WTC11 (cell line): ENCODE results near the gene IFRD1.

Source experiments
- ATF2 ChIP-seq: sonication (generic); formaldehyde crosslinking; IDR thresholded peaks from 2 replicates; pipeline ENCODE4 v1.8.1; 2022; ENCODE audit warnings: low read depth, missing genetic modification reagents, borderline replicate concordance
- ATF3 ChIP-seq: sonication (generic); formaldehyde crosslinking; conservative IDR thresholded peaks from 2 replicates; pipeline ENCODE4 v1.8.1; 2022; ENCODE audit warnings: mild to moderate bottlenecking, missing genetic modification reagents
- CTCF ChIP-seq: fragments of 200-600 bp; IDR thresholded peaks from 2 replicates; pipeline ENCODE4 v1.8.0; 2022; ENCODE audit warnings: antibody characterized with exemption
- ESRRA ChIP-seq: sonication (generic); formaldehyde crosslinking; IDR thresholded peaks from 2 replicates; pipeline ENCODE4 v1.8.1; 2022; ENCODE audit warnings: mild to moderate bottlenecking, missing genetic modification reagents, borderline replicate concordance
- ETV6 ChIP-seq: sonication (generic); formaldehyde crosslinking; IDR thresholded peaks from 2 replicates; pipeline ENCODE4 v1.8.1; 2022; ENCODE audit warnings: mild to moderate bottlenecking, missing genetic modification reagents
- IRF2 ChIP-seq: sonication (generic); formaldehyde crosslinking; IDR thresholded peaks from 2 replicates; pipeline ENCODE4 v1.8.0; 2022; ENCODE audit warnings: low read depth, missing genetic modification reagents, borderline replicate concordance
- MAX ChIP-seq: sonication (generic); formaldehyde crosslinking; IDR thresholded peaks from 2 replicates; pipeline ENCODE4 v1.8.0; 2022; ENCODE audit warnings: mild to moderate bottlenecking, missing genetic modification reagents
- PRDM15 ChIP-seq: sonication (generic); formaldehyde crosslinking; IDR thresholded peaks from 2 replicates; pipeline ENCODE4 v1.8.0; 2022; ENCODE audit warnings: missing genetic modification reagents
- SMAD4 ChIP-seq: sonication (generic); formaldehyde crosslinking; IDR thresholded peaks from 2 replicates; pipeline ENCODE4 v1.8.0; 2022; ENCODE audit warnings: mild to moderate bottlenecking, missing genetic modification reagents
- SP1 ChIP-seq: sonication (generic); formaldehyde crosslinking; conservative IDR thresholded peaks from 2 replicates; pipeline ENCODE4 v1.8.1; 2022; ENCODE audit warnings: missing genetic modification reagents
- TEAD4 ChIP-seq: sonication (generic); formaldehyde crosslinking; IDR thresholded peaks from 2 replicates; pipeline ENCODE4 v1.8.0; 2022; ENCODE audit warnings: mild to moderate bottlenecking, missing genetic modification reagents
- ZNF138 ChIP-seq: sonication (generic); formaldehyde crosslinking; conservative IDR thresholded peaks from 2 replicates; pipeline ENCODE4 v1.8.1; 2022; ENCODE audit warnings: mild to moderate bottlenecking, moderate library complexity, missing genetic modification reagents
- ZNF317 ChIP-seq: sonication (generic); formaldehyde crosslinking; IDR thresholded peaks from 2 replicates; pipeline ENCODE4 v1.8.1; 2023; ENCODE audit warnings: low read depth, mild to moderate bottlenecking, moderate library complexity, missing genetic modification reagents, borderline replicate concordance

- TF ChIP-seq ATF3 (CRISPR knock-in tag) (no peak), CTCF (no peak), PRDM15 (no peak), IRF2 (no peak), MAX (CRISPR knock-in tag) (no peak), ZNF317 (CRISPR knock-in tag) (no peak), SP1 (CRISPR knock-in tag) (no peak), TEAD4 (CRISPR knock-in tag) (no peak), ETV6 (CRISPR knock-in tag) (no peak), ZNF138 (CRISPR knock-in tag) (no peak), ATF2 (CRISPR knock-in tag) (no peak), SMAD4 (CRISPR knock-in tag) (no peak), ESRRA (CRISPR knock-in tag) (no peak)
Observed at GRCh38 chr7:112517487-112517886, 67.2 kb downstream of the IFRD1 start.
